Measurements from ENCODE around the gene PPP1CB.
A peak's percentile ranks its signal among the peaks of the same experiment; 100 is the strongest.

PPP1CB gene

GRCh38 chr2:28745225-28745624 lies 6.4 kb upstream of the PPP1CB start:
- DNase-seq (ENCODE audit: low read depth in 2 of 2), result no peak

GRCh38 chr2:28745876-28746275 lies 5.8 kb upstream of the PPP1CB start:
- no peak for DNase-seq (ENCODE audit: low read depth in 2 of 2)

DNA sequence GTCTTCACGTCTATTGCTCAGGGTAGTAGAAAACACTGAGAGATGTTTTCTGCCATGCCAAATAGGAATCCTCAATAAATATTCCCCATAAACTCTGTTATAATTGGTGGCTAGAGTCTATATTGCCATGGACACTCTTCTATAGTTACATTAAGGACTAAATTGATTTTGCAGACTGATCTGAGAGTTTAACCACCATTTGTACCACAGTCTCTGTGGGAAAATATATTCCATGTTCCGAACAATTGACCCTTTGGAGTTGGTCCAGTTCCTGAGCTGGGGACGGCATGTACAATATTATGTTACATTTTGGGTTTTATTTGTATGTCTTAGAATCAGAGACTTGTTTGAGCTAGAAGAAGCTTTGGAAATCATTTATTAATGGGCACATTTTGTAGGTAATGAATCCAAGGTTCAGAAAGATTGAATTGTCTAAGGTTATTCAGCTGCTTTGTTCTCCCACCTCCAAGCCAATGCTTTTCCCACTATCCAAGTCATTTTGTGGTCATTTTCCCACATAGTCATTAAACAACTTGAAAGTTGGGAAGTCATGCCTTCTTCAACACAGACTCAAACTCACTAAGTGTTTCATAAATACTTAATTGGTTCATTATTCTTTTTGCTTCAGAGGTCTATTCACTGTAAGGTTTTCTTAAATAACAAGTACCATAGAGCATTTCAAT lies 5.1 kb upstream of the PPP1CB start:
- DNase-seq (ENCODE audit: low read depth in 2 of 2), result no peak

DNA sequence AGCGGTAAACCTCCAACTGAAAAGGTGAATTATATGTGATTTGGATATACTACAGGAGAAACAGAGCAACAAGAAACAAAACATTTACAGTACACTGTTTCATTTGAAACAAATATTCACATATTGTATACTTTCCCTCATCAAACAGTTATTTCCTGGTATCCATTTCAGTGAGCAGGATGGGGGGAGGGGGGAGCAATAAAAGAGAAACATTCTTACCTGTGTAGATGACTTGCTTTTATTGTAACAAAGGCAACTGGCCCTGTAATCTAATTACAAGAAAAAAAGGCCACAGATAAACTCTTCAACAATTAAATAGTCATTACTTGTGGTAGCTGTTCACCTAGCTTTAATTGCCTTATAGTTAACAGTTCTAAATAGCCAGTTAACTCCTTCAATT lies 3.9 kb upstream of the PPP1CB start:
- no peak for DNase-seq (ENCODE audit: low read depth in 2 of 2)

- no peak for DNase-seq (ENCODE audit: low read depth in 2 of 2)
Observed at GRCh38 chr2:28748176-28748575, 3.5 kb upstream of the PPP1CB start.

GRCh38 chr2:28748941-28749340 lies 2.7 kb upstream of the PPP1CB start:
- DNase-seq (ENCODE audit: low read depth in 2 of 2), result no peak

GRCh38 chr2:28749526-28749925 lies 2.1 kb upstream of the PPP1CB start:
- no peak for DNase-seq (ENCODE audit: low read depth in 2 of 2)

DNA sequence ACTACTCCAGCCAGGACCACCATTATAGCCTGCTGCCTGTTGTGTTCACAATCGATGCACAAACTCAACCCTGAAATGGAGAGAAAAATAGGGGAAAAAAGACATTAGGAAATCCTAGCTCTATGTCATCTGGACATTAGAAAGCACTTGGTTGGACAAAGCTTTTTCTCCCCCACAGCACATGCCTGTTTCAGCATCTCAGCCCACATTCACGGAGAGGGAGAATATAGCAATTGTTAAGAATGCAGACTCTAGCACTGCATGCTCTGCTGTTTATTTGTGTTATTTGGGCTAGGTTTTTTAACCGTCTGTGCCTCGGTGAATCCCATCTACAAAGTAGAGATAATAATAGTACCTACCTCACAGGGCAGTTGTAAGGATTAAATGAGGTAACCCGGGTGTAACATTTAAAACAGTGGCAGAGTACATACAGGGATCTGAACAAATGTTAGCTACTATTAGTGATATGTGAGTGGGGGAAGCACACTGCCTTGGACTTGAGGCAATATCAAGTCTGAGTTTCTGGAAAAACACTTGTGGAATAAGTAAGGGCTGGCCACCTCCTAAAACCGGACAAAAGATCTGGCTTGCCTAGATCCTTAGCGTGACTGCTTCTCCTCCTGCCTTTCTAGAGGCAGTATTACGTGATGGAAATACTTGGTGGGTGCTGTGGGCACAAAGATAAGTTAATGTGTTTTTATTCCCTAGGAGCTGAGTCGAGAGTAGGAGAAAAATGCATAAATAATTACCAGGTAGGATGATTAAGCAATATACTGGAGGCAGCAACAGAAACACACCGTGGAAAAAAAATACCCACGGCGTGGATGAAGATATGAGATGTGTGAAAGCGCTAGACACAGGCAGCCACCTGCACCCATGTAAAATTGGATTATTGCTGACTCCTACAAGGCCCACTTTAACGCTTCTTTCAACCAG lies 1.0 kb upstream of the PPP1CB start:
- peak; percentile 20 to 44 for DNase-seq (ENCODE audit: low read depth in 2 of 2)

GRCh38 chr2:28751956-28752630 lies 463 bp downstream of the PPP1CB start:
- peak in 1 of 2 donors; percentile 10 for DNase-seq (ENCODE audit: low read depth in 2 of 2)

- no peak for DNase-seq (ENCODE audit: low read depth in 2 of 2)
Observed at GRCh38 chr2:28752631-28753376, 1.2 kb downstream of the PPP1CB start.

- DNase-seq (ENCODE audit: low read depth in 2 of 2), result no peak
Observed at GRCh38 chr2:28754321-28754720, 2.7 kb downstream of the PPP1CB start.

DNA sequence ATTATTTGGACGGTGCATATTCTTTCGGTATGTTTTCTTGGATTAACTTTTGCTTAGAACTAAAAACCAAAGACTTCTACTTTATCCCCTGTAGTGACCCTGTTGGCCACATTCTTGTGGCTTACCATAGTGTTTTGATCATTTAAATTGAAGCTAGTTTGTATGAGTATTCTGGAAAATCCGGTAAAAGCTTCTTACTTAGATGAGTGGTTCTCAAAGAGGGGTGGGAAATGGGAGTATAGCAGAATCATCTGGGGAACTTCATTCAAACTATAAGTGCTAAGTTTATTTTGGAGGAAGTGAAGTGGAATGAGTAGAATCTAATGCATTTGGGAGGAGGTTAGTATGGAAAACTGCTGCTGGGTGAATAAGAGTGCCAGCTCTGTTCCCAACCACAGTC lies 3.8 kb downstream of the PPP1CB start:
- DNase-seq (ENCODE audit: low read depth in 2 of 2), result no peak

DNA sequence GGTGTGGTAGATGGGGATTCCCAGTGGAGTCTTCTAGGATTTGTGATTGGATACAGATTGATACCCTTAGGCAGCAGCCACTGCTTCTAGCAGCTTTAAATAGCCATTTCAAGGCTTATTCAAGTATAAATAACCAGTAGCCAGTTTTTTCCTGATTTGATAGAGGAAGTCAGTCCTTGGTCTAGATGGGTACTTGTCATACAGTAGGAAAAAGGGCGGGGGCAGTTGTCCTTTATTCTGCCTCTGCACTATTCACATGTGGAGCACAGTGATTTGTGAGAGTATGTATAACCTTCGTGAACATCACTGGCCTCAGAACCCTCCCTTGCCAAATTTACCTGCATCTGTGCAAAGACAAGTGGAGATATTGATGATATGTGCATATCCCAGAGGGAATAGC lies 6.8 kb downstream of the PPP1CB start:
- no peak for DNase-seq (ENCODE audit: low read depth in 2 of 2)

- DNase-seq (ENCODE audit: low read depth in 2 of 2), result no peak
Observed at GRCh38 chr2:28761420-28761819, 9.8 kb downstream of the PPP1CB start.

DNA sequence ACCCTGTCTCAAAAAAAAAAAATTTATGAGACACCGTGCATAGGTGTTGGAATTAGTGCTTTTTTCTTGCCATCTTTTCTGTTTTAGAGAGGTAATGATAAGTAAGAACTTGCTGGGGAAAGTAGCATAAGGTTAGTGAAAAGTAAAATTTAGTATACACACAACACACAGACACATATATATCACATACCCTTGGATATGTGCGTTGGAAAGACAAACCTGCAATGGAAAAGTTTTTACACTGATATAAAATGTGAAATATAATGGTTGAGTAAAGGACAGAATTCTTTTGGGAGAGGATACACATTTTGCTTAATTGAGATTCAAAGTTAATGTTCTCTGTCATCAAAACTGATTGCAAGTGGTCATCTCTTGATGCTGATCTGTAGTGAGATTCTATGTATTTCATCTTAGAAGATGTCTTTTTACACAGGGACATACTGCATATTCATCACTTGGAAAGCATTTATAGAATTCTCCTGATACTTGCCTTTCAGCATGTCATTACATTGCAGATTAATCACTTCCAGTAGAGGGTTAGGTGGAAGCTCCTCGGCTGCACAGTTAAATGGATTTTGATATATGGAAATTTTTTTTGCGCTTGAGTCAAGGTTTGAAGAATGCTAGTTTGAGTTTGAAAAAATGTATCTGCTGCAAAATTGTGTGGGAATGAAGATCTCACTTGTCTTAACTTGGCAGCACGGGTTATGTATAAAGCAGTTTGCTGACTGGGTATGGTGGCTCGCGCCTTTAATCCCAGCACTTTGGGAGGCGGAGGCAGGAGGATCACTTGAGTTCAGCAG lies 13.5 kb downstream of the PPP1CB start:
- DNase-seq (ENCODE audit: low read depth in 2 of 2), result no peak

- no peak for DNase-seq (ENCODE audit: low read depth in 2 of 2)
Observed at GRCh38 chr2:28766070-28766469, 14.4 kb downstream of the PPP1CB start.

GRCh38 chr2:28767337-28767736 lies 15.7 kb downstream of the PPP1CB start:
- no peak for DNase-seq (ENCODE audit: low read depth in 2 of 2)

DNA sequence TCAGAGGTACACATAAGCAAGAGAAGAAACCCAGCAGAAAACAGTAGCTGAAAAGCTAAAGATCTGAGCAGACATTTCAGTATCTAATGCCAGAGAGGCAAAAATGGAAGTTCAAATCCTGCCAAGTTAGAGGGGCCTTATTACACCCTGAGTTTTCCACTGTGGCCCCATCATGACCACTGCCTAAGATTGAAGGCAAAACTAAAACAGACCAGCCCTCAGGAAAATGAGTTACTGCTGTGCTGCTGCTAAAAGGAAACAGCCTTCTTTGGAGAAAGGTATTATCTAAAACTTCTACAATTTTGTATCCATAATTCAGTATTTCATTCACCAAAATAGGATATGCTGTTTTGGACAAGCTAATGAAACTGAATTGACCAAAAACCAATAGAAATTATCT lies 16.8 kb downstream of the PPP1CB start:
- no peak for DNase-seq (ENCODE audit: low read depth in 2 of 2)

GRCh38 chr2:28768952-28769351 lies 17.3 kb downstream of the PPP1CB start:
- DNase-seq (ENCODE audit: low read depth in 2 of 2), result no peak

- DNase-seq (ENCODE audit: low read depth in 2 of 2), result no peak
Observed at GRCh38 chr2:28772351-28772750, 20.7 kb downstream of the PPP1CB start.

DNA sequence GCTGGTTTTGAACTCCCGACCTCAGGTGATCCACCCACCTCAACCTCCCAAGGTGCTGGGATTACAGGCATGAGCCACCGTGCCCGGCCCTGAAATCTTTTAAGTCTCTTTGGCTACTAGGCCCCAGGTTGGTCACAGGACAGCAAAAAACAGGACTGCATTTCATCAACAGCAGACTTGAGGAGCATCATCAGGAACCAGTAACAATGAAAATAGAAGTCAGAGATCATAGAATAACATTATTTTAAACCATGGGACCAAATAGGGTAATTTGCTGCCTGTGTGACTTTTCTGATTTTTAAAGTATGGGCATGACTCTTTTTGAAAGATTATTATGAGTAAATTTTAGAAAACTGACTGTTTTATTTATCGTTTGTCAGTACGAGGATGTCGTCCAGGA lies 24.8 kb downstream of the PPP1CB start:
- no peak for DNase-seq (ENCODE audit: low read depth in 2 of 2)

All from stimulated activated CD8-positive, alpha-beta memory T cell treated with anti-CD3 and anti-CD28 coated beads, Interleukin-7, amount 100 ng/mL, for 4 hours (primary cell).